H1 (cell line): ENCODE data around the gene MOB2. TPM values are rescaled to one million over a fixed set of nuclear protein-coding genes. Genes with fewer than 3 reads are reported as not detected.

Source experiments
- ATF2 ChIP-seq: IDR thresholded peaks from 2 replicates; pipeline ENCODE4 v1.6.1; 2012; ENCODE audit warnings: low read length, inconsistent platforms
- CEBPB ChIP-seq: IDR thresholded peaks from 2 replicates; pipeline ENCODE4 v1.6.1; 2012; ENCODE audit warnings: low read depth, low read length
- CHD1 ChIP-seq: IDR thresholded peaks from 2 replicates; pipeline ENCODE4 v1.6.1; 2012; ENCODE audit warnings: low read depth, low read length, improper control_type of control experiment
- CHD7 ChIP-seq: fragments of 300-600 bp; sonication (generic); IDR thresholded peaks from 2 replicates; pipeline ENCODE4 v1.7.1; 2012; ENCODE audit warnings: low read length, moderate library complexity, mild to moderate bottlenecking, inconsistent platforms; ENCODE audit not compliant: insufficient replicate concordance
- GTF2F1 ChIP-seq: IDR thresholded peaks from 2 replicates; pipeline ENCODE4 v1.6.1; 2012; ENCODE audit warnings: low read depth, low read length, improper control_type of control experiment, borderline replicate concordance
- HDAC2 ChIP-seq, 2 experiments: fragments of 300-600 bp in 1 of 2; sonication (generic) in 1 of 2; IDR thresholded peaks; 2 replicates each; pipeline ENCODE4 v1.6.1; 2011 to 2012; ENCODE audit warnings: low read depth in 2 of 2, low read length in 2 of 2, mild to moderate bottlenecking in 2 of 2, moderate library complexity in 2 of 2, borderline replicate concordance in 1 of 2, inconsistent platforms in 1 of 2
- KDM1A ChIP-seq: fragments of 200-600, 300-600 bp; sonication (generic); IDR thresholded peaks from 2 replicates; pipeline ENCODE4 v1.7.1; 2016; ENCODE audit warnings: mild to moderate bottlenecking, low read length, borderline replicate concordance
- KDM5A ChIP-seq: fragments of 200-600 bp; IDR thresholded peaks from 2 replicates; pipeline ENCODE4 v1.7.1; 2012; ENCODE audit warnings: mild to moderate bottlenecking, low read length, inconsistent platforms, mixed read lengths
- SP2 ChIP-seq: IDR thresholded peaks from 2 replicates; pipeline ENCODE4 v1.6.1; 2012; ENCODE audit warnings: mild to moderate bottlenecking, low read length, inconsistent platforms
- SRF ChIP-seq: IDR thresholded peaks from 2 replicates; pipeline ENCODE4 v1.6.1; 2011; ENCODE audit warnings: mild to moderate bottlenecking, low read depth, low read length, moderate library complexity
- polyA plus RNA-seq, 7 experiments: library from polyadenylated mRNA; depleted of rRNA in 3 of 7; stranded (reverse) in 5 of 7; unstranded in 2 of 7; fragments of >200 nt in 5 of 7; fragments of 200-250 nt in 2 of 7; gene quantifications; 1 replicate in 5 of 7; 2 replicates in 1 of 7; 4 replicates in 1 of 7; pipeline versions ENCODE4 v1.2.1 to v1.2.3, GENCODE V29; 2011 to 2013; ENCODE audit warnings: missing spikeins in 2 of 7, mixed read lengths in 2 of 7
- total RNA-seq: library from RNA; stranded (reverse); fragmentation: NEBNext Ultra II Directional; extraction: Animal tissue kit (Norgen Biotek cat#: 25700); gene quantifications from 2 replicates; pipeline ENCODE4 v1.2.1, GENCODE V29; 2021

Gene MOB2
- total and polyA plus RNA-seq, 2 of the 8 experiments (the other 6 are each of a cell fraction or from before 2014, with no cell fraction given) = 18.6 to 28.2 TPM

- TF ChIP-seq CHD7 (no peak), SRF (no peak), CHD1 (no peak), ATF2 (no peak), KDM1A (no peak), HDAC2 (IDR thresholded peaks at IDR 0.05; ENCODE audit: borderline replicate concordance in 1 of 2, low read depth in 2 of 2, low read length in 2 of 2) (no peak), CEBPB (no peak), SP2 (no peak), GTF2F1 (no peak), KDM5A (no peak)
Observed at GRCh38 chr11:1425006-1425405, 61.6 kb downstream of the MOB2 start (continued).
